Activated naive CD4-positive, alpha-beta T cell treated with Interleukin-2 at 50 U/mL for 16 hours (primary cell): ENCODE results near the gene RETREG3.
"Not testable (repeated sequence)": the region's sequence is repeated elsewhere in the genome, so short reads cannot be mapped to it uniquely, and the experiment has no call there.

Source experiments
- DNase-seq: peaks from one replicate; pipeline ENCODE4 v3.0.0-alpha.2; 2020

RETREG3 gene

GRCh38 chr17:42609182-42609813, at the start of gene RETREG3, which contains the start of gene TUBG1:
RETREG3 (minus strand) TSS chr17:42609374; CDS start chr17:42609324, 50 bp downstream.
TUBG1 (plus strand) TSS chr17:42609683; CDS start chr17:42609738, 55 bp downstream.
- peak; percentile 99 for DNase-seq

- no peak for DNase-seq
Observed at GRCh38 chr17:42657824-42658588, 48.8 kb upstream of the RETREG3 start.

- no peak for DNase-seq
Observed at GRCh38 chr17:42655528-42655927, 46.4 kb upstream of the RETREG3 start.

DNA sequence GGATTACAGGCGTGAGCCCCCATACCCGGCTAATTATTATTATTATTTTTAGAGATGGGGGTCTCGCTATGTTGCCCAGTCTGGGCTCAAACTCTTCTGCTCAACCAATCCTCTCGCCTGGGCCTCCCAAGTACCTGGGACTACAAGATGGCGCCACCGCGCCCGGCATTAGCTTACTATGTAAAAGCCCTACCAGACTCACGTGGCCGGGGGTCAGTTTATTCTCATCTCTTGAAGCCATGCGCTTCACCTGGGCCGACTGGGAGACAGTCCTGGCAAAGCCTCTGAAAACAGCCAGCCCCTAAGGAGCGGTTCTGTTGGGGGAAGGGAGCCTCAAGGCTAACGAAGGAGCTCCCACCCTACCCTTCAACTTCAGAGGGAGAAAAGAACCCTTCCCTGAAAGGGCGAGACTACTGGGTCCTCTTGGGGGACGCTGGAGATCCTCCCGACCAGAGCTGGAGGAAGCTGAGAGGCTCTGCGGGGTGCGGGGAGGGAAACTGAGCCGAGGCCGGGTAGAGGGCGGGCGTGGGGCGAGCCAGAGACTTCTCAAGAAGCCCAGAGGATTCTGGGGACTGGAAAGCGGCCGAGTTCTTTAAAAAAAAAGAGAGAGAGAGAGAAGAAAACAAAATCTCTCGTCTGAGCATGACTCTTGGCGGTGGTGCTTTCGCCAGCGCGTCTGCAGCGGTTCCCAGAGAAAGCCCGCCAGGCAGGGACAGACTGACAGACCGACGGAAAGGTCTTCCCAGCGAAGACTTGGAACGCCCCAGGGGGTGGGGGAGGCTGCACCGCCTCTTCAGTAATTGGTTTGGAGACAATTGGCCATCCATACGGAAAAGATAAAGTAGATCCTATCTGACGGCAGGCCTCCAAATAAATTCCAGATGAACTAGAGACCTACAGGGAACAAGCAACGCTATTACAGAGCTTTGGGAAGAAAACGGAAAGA, 44.3 kb upstream of the RETREG3 start:
- no peak for DNase-seq

GRCh38 chr17:42651392-42651791, 42.2 kb upstream of the RETREG3 start:
- no peak for DNase-seq

DNA sequence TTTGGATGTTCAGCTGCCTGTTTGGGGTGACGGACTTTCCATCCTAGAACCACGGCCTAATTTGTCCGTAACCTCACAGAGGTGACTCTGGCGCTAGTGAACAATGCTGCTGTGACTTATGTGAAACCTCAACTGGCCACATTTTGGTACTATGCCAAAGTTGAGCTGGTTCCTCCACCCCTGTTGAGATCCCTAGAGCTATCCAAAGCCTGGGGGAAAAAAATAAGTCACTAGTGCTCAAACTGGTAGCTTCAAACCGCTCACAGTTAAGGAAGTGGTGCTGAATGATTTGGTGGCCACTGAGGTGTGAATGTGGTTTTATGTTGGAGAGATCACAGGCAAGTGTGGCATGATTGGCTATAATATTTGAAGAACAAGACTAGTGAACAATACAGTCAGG, 38.6 kb upstream of the RETREG3 start:
- DNase-seq: no peak

- DNase-seq: no peak
Observed at GRCh38 chr17:42642336-42642735, 33.2 kb upstream of the RETREG3 start.

GRCh38 chr17:42640121-42640520, 30.9 kb upstream of the RETREG3 start:
- DNase-seq: no peak

DNA sequence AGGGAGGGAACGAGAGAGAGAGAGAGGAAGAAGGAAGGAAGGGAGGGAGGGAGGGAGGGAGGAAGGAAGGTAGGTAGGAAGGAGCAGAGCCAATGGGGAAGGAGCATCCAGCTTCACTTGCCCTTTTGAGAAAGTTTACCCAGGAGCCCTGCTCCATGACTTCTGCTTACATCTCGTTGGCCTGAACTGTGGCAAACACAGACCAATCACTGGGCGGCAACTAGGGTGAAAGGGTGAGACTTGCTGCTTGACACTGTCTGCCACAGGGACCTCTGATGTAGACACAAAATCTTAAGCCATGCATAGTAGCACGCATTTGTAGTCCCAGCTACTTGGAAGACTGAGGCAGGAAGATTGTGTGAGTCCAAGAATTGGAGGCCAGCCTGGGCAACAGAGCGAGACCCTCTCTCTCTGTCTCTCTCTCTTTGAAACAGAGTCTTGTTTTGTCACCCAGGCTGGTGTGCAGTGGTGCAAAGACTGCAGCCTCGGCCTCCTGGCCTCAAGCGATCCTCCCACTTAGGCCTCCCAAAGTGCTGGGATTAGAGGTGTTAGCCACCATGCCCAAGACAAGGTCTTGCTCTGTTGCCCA, 30.4 kb upstream of the RETREG3 start:
- DNase-seq: no peak

DNA sequence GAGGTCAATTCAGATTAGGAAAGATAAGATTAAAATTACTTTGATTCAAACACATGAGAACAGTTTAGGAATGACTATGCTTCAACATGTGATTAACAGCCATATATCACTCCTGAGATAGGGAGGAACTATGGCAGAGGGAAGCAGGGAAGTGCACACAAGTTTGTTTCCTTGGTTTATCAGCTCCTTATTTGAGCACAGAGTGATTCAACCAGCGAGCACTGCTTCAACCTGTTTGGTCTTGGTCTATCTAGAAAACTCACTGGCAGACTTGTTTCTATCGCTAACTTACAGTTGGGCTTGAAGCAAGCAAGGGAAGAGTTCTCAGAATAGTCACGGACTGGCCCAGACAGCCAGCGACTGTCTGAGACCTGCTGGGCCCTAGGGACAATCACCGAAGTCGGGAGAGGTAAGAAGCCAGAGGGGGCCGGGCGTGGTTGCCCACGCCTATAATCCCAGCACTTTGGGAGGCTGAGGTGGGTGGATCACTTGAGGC, 23.8 kb upstream of the RETREG3 start:
- no peak for DNase-seq

GRCh38 chr17:42629411-42630009, 20.3 kb upstream of the RETREG3 start:
- no peak for DNase-seq

- DNase-seq: not testable (repeated sequence)
Observed at GRCh38 chr17:42627032-42627764, 18.0 kb upstream of the RETREG3 start.

DNA sequence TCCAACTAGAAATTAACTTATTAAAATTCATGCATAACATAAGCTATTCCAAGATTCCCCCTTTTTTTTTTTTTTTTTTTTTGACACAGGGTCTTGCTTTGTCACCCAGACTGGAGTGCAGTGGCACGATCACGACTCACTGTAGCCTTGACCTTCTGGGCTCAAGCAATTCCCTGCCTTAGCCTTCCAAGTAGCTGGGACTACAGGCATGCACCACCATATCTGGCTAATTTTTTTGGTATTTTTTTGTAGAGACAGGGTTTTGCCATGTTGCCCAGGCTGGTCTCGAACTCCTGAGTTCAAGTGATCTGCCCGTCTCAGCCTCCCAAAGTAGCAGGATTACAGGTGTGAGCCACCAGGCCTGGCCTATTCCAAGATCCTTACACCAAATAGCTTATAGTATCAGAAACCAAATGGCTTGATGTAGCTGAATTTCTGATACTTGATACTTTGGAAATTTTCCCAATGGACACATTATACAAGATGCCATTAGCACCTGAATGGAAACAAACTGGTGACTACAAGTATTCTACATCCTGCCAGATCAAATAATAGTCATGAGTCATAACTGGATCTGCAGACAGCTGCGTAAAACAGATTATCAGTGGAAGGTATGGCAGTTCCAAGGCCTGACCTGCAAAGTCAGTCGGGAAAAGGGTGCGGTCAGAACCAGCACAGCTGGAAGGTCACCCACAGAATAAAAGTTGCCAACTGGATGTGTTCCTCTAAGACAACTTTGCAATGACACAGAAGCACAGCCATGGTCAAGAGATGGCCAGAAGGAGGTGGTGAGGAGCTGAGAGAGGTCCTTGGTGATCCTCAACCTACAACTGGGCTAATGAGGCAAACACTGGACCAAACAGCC, 14.8 kb upstream of the RETREG3 start:
- no peak for DNase-seq

GRCh38 chr17:42623271-42623670, 14.1 kb upstream of the RETREG3 start:
- no peak for DNase-seq

DNA sequence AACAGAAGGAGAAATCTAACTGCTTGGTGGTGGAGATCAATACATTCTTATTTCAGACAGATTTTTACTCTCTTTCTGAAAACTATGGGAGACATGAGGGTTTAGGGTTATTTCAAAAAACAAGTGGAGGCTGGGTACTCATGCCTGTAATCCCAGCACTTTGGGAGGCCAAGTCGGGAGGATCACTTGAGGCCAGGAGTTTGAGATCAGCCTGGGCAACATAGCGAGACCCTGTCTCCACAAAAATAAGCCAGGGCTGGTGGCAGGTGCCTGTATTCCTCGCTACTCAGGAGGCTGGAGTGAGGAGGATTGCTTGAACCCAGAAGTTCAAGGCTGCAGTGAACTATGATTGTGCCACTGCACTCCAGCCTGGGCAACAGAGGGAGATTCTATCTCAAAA, 12.8 kb upstream of the RETREG3 start:
- not testable (repeated sequence) for DNase-seq

GRCh38 chr17:42618442-42619150, 9.4 kb upstream of the RETREG3 start:
- no peak for DNase-seq

DNA sequence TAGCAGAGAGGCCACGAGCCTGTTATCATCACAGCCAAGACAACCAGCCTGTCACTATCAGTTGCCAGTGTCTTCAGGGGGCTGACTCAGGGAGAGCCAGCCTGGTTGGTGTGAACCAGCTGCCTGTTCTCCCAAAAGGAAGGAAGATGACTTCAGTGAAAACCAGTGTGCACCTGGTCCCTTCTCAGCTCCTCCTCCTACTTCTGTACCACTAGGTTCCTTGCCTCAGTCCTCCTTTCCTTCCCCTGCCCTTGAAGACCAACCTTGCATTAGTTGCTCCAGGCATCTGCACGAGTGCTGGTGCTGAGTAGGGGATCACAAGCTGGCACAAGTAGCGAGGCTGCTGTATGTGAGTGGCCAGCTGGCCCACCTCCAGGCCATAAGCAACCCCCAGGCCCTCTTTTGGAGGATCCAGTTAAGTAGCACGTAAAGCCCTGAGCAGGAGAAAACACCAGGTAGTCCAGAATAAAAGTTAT, 8.8 kb upstream of the RETREG3 start:
- no peak for DNase-seq

DNA sequence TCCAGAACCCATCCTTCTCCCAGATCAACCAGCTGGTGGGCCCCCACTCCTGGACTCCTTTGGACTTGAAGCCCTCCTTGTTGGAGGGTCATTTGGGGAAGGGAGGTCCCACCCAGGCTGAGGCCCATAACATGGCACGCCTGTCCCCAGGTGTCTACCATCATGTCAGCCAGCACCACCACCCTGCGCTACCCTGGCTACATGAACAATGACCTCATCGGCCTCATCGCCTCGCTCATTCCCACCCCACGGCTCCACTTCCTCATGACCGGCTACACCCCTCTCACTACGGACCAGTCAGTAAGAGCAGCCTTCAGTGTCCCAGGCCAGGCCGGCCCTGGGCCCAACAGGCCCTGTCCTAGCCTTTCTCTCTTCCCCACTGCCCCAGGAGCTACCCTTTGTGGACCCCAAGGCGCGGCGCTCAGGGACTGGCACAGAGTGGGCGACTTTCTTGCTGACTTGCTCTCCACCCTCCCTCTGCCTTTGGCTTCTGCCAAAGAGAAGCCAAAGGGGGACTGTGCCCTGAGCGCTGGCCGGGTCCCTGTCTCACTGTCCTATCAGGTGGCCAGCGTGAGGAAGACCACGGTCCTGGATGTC, 4.6 kb upstream of the RETREG3 start:
- DNase-seq: no peak

DNA sequence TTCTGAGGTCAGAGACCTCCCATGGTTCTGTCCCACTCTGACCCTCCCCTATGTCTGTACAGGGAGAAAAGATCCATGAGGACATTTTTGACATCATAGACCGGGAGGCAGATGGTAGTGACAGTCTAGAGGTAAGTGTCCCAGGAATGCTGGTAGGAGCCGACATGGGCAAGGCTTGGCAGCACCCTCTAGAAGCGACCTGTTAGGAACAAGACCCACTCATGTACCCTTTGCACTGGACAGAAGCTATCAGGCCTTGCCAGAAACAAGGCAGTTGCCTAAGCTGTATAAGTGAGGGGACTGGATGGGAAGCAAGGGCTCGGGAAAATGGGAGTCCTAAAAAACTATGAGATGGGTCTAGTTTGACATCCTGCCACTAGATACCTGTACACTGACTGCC, 2.8 kb upstream of the RETREG3 start:
- DNase-seq: no peak
